Esophagus squamous epithelium (tissue), 4 donors: ENCODE data around the gene LRRC2.

Experiments used
- POLR2A ChIP-seq, 4 donors: fragments of 450-650 bp; IDR thresholded peaks; one replicate each; pipeline ENCODE4 v1.6.1; 2017; ENCODE audit warnings: antibody characterized with exemption in 4 of 4, mild to moderate bottlenecking in 4 of 4, moderate library complexity in 3 of 4
- TF ChIP-seq, protein P1 (sequence below), 6 experiments: fragments of 450-650 bp in 4 of 6; fragments of 200-600 bp in 2 of 6; sonication (generic) in 2 of 6; IDR thresholded peaks; one replicate each; pipeline ENCODE4 v1.5.1; 2016 to 2019; ENCODE audit warnings: antibody characterized with exemption in 6 of 6, mild to moderate bottlenecking in 4 of 6, moderate library complexity in 4 of 6

DNA sequence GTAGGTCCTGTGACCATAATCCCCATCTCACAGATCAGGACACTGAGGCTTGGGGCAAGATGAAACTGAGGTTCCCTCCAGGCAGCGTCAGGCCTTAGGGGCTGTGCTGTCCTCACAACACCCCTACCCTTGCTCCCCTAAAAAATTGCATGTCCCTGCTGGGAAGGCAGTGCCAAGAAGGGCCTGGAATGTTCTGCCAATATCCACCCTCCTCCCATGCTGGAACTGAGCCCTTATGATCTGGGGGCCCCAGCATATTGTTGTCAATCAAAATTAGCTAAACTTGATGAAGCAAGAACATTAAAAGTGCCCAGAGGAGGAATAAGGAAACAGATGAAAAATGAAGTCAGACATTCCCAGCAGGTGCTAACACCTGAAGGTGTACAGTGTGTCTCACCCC, 81.7 kb downstream of the LRRC2 start:
- TF ChIP-seq, protein P1, sequence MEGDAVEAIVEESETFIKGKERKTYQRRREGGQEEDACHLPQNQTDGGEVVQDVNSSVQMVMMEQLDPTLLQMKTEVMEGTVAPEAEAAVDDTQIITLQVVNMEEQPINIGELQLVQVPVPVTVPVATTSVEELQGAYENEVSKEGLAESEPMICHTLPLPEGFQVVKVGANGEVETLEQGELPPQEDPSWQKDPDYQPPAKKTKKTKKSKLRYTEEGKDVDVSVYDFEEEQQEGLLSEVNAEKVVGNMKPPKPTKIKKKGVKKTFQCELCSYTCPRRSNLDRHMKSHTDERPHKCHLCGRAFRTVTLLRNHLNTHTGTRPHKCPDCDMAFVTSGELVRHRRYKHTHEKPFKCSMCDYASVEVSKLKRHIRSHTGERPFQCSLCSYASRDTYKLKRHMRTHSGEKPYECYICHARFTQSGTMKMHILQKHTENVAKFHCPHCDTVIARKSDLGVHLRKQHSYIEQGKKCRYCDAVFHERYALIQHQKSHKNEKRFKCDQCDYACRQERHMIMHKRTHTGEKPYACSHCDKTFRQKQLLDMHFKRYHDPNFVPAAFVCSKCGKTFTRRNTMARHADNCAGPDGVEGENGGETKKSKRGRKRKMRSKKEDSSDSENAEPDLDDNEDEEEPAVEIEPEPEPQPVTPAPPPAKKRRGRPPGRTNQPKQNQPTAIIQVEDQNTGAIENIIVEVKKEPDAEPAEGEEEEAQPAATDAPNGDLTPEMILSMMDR (IDR thresholded peaks at IDR 0.05) = no peak
- no peak for TF ChIP-seq POLR2A (IDR thresholded peaks at IDR 0.05)
